B cell (primary cell): ENCODE results near the gene MAPRE3. TPM values are rescaled to one million over a fixed set of nuclear protein-coding genes. Genes with fewer than 3 reads are reported as not detected.
"Not testable (repeated sequence)": the region's sequence is repeated elsewhere in the genome, so short reads cannot be mapped to it uniquely, and the experiment has no call there.

ENCODE experiments used
- ATAC-seq: fragments of 200-7000 bp; cut with Tn5 transposase; one replicate; pipeline ENCODE4 v1.10.0; 2021; ENCODE audit warnings: low read depth, mild to moderate bottlenecking, moderate number of reproducible peaks, moderate library complexity
- CTCF ChIA-PET: fragments of 350-600 bp; sonication (Branson Sonifier 250); formaldehyde crosslinking; loops from one replicate; lab custom pipeline; 2021; ENCODE audit warnings: antibody characterized with exemption, inconsistent platforms; lab: Charles Lee
- POLR2A ChIA-PET: fragments of 350-600 bp; sonication (Branson Sonifier 250); formaldehyde crosslinking; loops from one replicate; lab custom pipeline; 2021; ENCODE audit warnings: antibody characterized with exemption; lab: Charles Lee
- DNase-seq: peaks from one replicate; pipeline ENCODE4 v3.0.0; 2013
- H2AFZ ChIP-seq: 2 replicates; pipeline ENCODE4 v1.6.1; 2012; ENCODE audit warnings: mild to moderate bottlenecking, low read depth, low read length; ENCODE audit not compliant: insufficient read depth, poor library complexity, severe bottlenecking
- H3K27ac ChIP-seq, 2 donors: 1 replicate in 1 of 2; 2 replicates in 1 of 2; pipeline ENCODE4 v1.5.1; 2012 to 2013; ENCODE audit warnings: low read length in 2 of 2, mild to moderate bottlenecking in 2 of 2, moderate library complexity in 1 of 2
- H3K27me3 ChIP-seq, 4 experiments: fragments of 200-600 bp in 1 of 4; sonication (generic) in 1 of 4; replicated peaks in 1 of 4; 1 replicate in 2 of 4; 2 replicates in 2 of 4; pipeline versions ENCODE4 v1.6.1 to v1.7.0; 2013 to 2016; ENCODE audit warnings: low read length in 3 of 4, mild to moderate bottlenecking in 2 of 4, mixed read lengths in 1 of 4, moderate library complexity in 1 of 4; ENCODE audit not compliant: insufficient read depth in 4 of 4, control insufficient read depth in 3 of 4; ENCODE audit errors: control extremely low read depth in 1 of 4
- H3K36me3 ChIP-seq, 2 experiments: replicated peaks in 1 of 2; 1 replicate in 1 of 2; 2 replicates in 1 of 2; pipeline versions ENCODE4 v1.6.1 to v1.7.1; 2013; ENCODE audit warnings: low read length in 1 of 2; ENCODE audit not compliant: insufficient read depth in 2 of 2, control insufficient read depth in 1 of 2; ENCODE audit errors: control extremely low read depth in 1 of 2, extremely low read depth in 1 of 2
- H3K4me1 ChIP-seq, 2 donors: fragments of 200-600 bp in 1 of 2; sonication (generic) in 1 of 2; 1 replicate in 1 of 2; 2 replicates in 1 of 2; pipeline versions ENCODE4 v1.5.1 to v1.6.1; 2013 to 2017; ENCODE audit warnings: low read length in 2 of 2; ENCODE audit not compliant: control insufficient read depth in 2 of 2, insufficient read depth in 2 of 2
- H3K4me2 ChIP-seq: replicated peaks from 2 replicates; pipeline ENCODE3; 2012; ENCODE audit warnings: mild to moderate bottlenecking, low read depth, low read length; ENCODE audit not compliant: poor library complexity, severe bottlenecking
- H3K4me3 ChIP-seq, 5 experiments: fragments of 200-600 bp in 1 of 5; sonication (generic) in 1 of 5; 1 replicate in 3 of 5; 2 replicates in 2 of 5; pipeline versions ENCODE4 v1.5.1 to v1.7.0; 2011 to 2016; ENCODE audit warnings: low read length in 4 of 5, mild to moderate bottlenecking in 4 of 5, low read depth in 2 of 5, control low read depth in 1 of 5, moderate library complexity in 1 of 5; ENCODE audit not compliant: insufficient read depth in 1 of 5; ENCODE audit errors: control extremely low read depth in 1 of 5, extremely low read depth in 1 of 5
- H3K79me2 ChIP-seq: fragments of 200-600 bp; sonication (generic); one replicate; pipeline ENCODE4 v1.6.0; 2016; ENCODE audit warnings: low read length; ENCODE audit not compliant: control insufficient read depth, insufficient read depth
- H3K9ac ChIP-seq: fragments of 200-600 bp; sonication (generic); 2 replicates; pipeline ENCODE4 v1.6.1; 2017; ENCODE audit warnings: mild to moderate bottlenecking, low read length, moderate library complexity
- H3K9me3 ChIP-seq, 3 donors: one replicate each; pipeline versions ENCODE4 v1.6.1 to v1.7.1; 2013; ENCODE audit warnings: low read length in 2 of 3; ENCODE audit not compliant: control insufficient read depth in 2 of 3, insufficient read depth in 1 of 3; ENCODE audit errors: control extremely low read depth in 1 of 3
- H4K20me1 ChIP-seq: 2 replicates; pipeline ENCODE4 v1.6.0; 2012; ENCODE audit warnings: mild to moderate bottlenecking, low read length; ENCODE audit not compliant: insufficient read depth, control insufficient read depth, poor library complexity, severe bottlenecking
- H3K27ac Mint-ChIP-seq: one replicate; pipeline ENCODE4 v1.8.0; 2021; ENCODE audit warnings: mixed read lengths
- H3K27me3 Mint-ChIP-seq: one replicate; pipeline ENCODE4 v1.8.0; 2021; ENCODE audit warnings: mixed read lengths
- H3K4me1 Mint-ChIP-seq: one replicate; pipeline ENCODE4 v1.8.0; 2021; ENCODE audit warnings: mixed read lengths
- H3K4me3 Mint-ChIP-seq: one replicate; pipeline ENCODE4 v1.8.0; 2021; ENCODE audit warnings: mixed read lengths
- H3K9me3 Mint-ChIP-seq: one replicate; pipeline ENCODE4 v1.8.0; 2022; ENCODE audit warnings: mixed read lengths; ENCODE audit not compliant: insufficient read depth
- EZH2 ChIP-seq: IDR thresholded peaks from 2 replicates; pipeline ENCODE4 v1.6.1; 2012; ENCODE audit warnings: borderline replicate concordance, low read depth, mild to moderate bottlenecking, moderate library complexity, low read length; ENCODE audit not compliant: insufficient read depth, poor library complexity, severe bottlenecking
- WGBS: methylation state at CpG from one replicate; pipeline ENCODE4 v1.1.5; 2013; ENCODE audit warnings: missing lambda C conversion rate; ENCODE audit not compliant: insufficient coverage; 5-methylcytosine and 5-hydroxymethylcytosine counted together
- intact Hi-C: fragments of 100-400 bp; cut with micrococcal nuclease; formaldehyde crosslinking; loops from one replicate; pipeline ENCODE4 v1.10.0; 2022
- polyA plus RNA-seq: library from polyadenylated mRNA; depleted of rRNA; stranded (reverse); fragments of >200 nt; gene quantifications from 2 replicates; pipeline ENCODE4 v1.2.3, GENCODE V29; 2012
- total RNA-seq, 2 donors: library from RNA; stranded (reverse); fragments of 120-200 nt in 1 of 2; gene quantifications; 1 replicate in 1 of 2; 2 replicates in 1 of 2; pipeline versions ENCODE4 v1.2.3 to v1.2.4, GENCODE V29; 2013 to 2022
- TF ChIP-seq, protein P1 (sequence below): fragments of 200-600 bp; IDR thresholded peaks from one replicate; pipeline ENCODE4 v1.8.0; 2022; ENCODE audit warnings: antibody characterized with exemption, mild to moderate bottlenecking

Gene MAPRE3
- total and polyA plus RNA-seq, 2 donors (not counting 1 experiment from before 2014, with no cell fraction given), result 5.4 to 9.8 TPM

DNA sequence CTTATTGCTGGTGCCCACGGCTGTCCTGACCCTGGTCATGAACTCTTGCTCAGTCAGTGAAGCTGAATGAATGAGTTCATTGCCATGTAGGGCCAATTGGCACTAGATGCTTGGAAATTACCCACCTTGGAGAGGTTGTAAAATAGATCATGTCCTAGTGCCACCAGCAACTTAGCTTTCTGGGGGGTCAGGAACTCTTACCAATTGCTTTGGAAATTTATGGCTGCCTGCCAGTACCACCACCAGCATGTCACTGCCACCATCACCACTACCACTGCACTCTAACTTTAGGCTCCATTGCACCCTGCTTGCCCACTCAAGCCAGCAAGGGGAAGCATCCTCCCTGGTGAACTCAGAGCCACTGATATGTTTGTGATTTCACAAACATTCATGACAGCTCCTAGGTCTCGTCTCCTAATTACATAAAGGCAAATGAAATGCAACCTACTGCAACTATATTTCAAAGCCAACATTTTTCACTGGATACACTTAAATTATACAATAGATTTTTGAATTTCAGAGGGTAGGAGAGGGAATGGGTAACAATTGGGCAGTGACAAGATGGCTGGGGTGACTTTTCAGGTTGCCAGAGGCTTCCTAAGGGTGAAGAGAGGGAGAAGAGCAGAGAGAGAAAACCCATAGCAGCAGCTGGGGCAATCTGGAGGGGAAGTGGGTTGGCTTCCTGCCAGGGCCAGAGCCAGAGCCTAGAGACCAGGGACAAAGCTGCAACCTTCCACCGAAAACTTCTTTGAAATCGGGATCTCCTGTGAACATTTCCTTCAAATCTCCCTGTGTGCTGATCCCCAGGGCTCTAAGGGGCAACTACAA lies 104.5 kb downstream of the MAPRE3 start:
- H3K9me3 ChIP-seq, result no peaks in the 10 kb centered on the region
- H3K9ac ChIP-seq, result no peak overlapping the region
- peaks cover 0 to 11% (median 4%) of the 10 kb centered on the region in 4 experiments for H3K27me3 ChIP-seq
- H3K4me3 ChIP-seq, result peak overlapping the region in 1 of 5 experiments; percentile 21
- peaks cover 13% of the 10 kb centered on the region for H3K79me2 ChIP-seq
- peaks cover 3% of the 10 kb centered on the region for H4K20me1 ChIP-seq
- Mint-ChIP-seq H3K4me1 (peaks cover 54% of the 10 kb centered on the region), H3K27me3 (no peaks in the 10 kb centered on the region), H3K27ac (peak overlapping the region; percentile 79), H3K9me3 (no peaks in the 10 kb centered on the region), H3K4me3 (peak overlapping the region; percentile 62)
- CTCF ChIA-PET, result interaction anchor here (1.2 to 1.6 kb wide), 2 partner anchors 21 to 34 kb away, joined by 3 read pairs; no protein-coding TSS in a partner anchor
- no peak for ATAC-seq
- H3K27ac ChIP-seq, result peak overlapping the region in 1 of 2 donors; percentile 20
- H3K36me3 ChIP-seq, result peaks cover 0 to 3% of the 10 kb centered on the region in 2 experiments
- H3K4me1 ChIP-seq, result peaks cover 31 to 40% of the 10 kb centered on the region in 2 donors
- DNase-seq, result peak; percentile 63
- TF ChIP-seq EZH2, result no peak
- TF ChIP-seq, protein P1, sequence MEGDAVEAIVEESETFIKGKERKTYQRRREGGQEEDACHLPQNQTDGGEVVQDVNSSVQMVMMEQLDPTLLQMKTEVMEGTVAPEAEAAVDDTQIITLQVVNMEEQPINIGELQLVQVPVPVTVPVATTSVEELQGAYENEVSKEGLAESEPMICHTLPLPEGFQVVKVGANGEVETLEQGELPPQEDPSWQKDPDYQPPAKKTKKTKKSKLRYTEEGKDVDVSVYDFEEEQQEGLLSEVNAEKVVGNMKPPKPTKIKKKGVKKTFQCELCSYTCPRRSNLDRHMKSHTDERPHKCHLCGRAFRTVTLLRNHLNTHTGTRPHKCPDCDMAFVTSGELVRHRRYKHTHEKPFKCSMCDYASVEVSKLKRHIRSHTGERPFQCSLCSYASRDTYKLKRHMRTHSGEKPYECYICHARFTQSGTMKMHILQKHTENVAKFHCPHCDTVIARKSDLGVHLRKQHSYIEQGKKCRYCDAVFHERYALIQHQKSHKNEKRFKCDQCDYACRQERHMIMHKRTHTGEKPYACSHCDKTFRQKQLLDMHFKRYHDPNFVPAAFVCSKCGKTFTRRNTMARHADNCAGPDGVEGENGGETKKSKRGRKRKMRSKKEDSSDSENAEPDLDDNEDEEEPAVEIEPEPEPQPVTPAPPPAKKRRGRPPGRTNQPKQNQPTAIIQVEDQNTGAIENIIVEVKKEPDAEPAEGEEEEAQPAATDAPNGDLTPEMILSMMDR, result no peak
- intact Hi-C loops, result no loop called here
- H3K4me2 ChIP-seq, result peak overlapping the region; percentile 49
- 36% methylated on average over 3 of the region's 4 CpGs for WGBS
- POLR2A ChIA-PET, result interaction anchor here (0.6 to 0.7 kb wide), 2 partner anchors 115 to 726 kb away, joined by 3 to 4 read pairs; no protein-coding TSS in a partner anchor
- no peak overlapping the region for H2AFZ ChIP-seq

DNA sequence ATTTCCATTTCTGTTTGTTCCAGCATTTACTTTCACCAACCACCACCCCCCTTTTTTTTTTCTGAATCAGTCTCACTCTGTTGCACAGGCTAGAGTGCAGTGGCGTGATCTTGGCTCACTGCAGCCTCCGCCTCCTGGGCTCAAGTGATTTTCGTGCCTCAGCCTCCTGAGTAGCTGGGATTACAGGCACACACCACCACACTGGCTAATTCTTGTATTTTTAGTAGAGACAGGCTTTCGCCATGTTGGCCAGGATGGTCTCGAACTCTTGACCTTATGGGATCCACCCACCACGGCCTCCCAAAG lies 105.1 kb downstream of the MAPRE3 start:
- H3K36me3 ChIP-seq, DNase-seq, H4K20me1 ChIP-seq, H3K27me3 Mint-ChIP-seq, H3K9ac ChIP-seq, H2AFZ ChIP-seq, H3K9me3 Mint-ChIP-seq, intact Hi-C loops, H3K27ac ChIP-seq, ATAC-seq, H3K79me2 ChIP-seq, CTCF ChIA-PET, H3K9me3 ChIP-seq: not testable (repeated sequence)
- Histone ChIP-seq H3K4me2 (peak overlapping the region; percentile 49), H3K4me1 (peaks cover 26 to 34% of the 10 kb centered on the region in 2 donors), H3K27me3 (peaks cover 0 to 11% (median 4%) of the 10 kb centered on the region in 4 experiments), H3K4me3 (peak overlapping the region in 1 of 5 experiments; percentile 21)
- peaks cover 50% of the 10 kb centered on the region for H3K4me1 Mint-ChIP-seq
- H3K4me3 Mint-ChIP-seq, result peak overlapping the region; percentile 62
- POLR2A ChIA-PET, result interaction anchor here (0.6 kb wide), 1 partner anchor 115 kb away, joined by 4 read pairs; no protein-coding TSS in a partner anchor
- H3K27ac Mint-ChIP-seq, result peak overlapping the region; percentile 79
- 60% methylated on average over 5 of the region's 6 CpGs for WGBS
